ENCODE results near the gene LRRFIP1.

DNA sequence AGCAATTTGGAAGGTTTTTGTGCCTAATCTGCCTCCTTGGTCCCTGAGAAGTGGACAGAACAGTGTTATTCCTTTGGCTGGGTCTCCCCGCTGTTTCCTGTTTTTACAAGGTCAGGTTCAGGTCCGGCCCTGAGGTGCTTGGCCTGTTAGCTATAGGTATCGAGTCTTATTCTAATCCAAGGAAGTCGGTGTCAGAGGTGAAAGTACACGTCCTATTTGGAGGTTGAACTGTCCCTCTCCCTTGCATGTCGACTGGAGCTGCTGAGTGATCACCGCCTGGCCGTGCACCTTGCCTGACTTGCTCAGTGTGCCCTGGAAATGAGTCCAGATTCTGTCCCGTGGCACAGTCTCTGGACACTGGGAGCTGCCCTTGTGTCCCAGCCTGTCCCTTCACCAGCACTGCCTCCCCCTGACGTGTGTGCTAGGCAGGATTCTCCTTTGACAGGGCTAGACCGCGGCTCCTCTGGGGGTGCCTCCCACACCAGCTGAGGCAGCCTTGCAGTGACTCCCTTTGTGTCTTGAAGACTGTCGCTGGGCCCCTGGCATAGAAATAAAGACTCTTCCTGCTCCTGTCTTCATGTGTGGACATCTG lies 105.5 kb downstream of the LRRFIP1 start:
- TF ChIP-seq, protein P1, sequence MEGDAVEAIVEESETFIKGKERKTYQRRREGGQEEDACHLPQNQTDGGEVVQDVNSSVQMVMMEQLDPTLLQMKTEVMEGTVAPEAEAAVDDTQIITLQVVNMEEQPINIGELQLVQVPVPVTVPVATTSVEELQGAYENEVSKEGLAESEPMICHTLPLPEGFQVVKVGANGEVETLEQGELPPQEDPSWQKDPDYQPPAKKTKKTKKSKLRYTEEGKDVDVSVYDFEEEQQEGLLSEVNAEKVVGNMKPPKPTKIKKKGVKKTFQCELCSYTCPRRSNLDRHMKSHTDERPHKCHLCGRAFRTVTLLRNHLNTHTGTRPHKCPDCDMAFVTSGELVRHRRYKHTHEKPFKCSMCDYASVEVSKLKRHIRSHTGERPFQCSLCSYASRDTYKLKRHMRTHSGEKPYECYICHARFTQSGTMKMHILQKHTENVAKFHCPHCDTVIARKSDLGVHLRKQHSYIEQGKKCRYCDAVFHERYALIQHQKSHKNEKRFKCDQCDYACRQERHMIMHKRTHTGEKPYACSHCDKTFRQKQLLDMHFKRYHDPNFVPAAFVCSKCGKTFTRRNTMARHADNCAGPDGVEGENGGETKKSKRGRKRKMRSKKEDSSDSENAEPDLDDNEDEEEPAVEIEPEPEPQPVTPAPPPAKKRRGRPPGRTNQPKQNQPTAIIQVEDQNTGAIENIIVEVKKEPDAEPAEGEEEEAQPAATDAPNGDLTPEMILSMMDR (IDR thresholded peaks at IDR 0.05; ENCODE audit: low read depth, low read length), result no peak
- TF ChIP-seq EZH2phosphoT487 (IDR thresholded peaks at IDR 0.05; ENCODE audit: low read depth), result no peak
